Stimulated activated CD8-positive, alpha-beta memory T cell treated with anti-CD3 and anti-CD28 coated beads, Interleukin-7, amount 100 ng/mL, for 1 hour (primary cell): Measurements from ENCODE around the gene BOLA2B.
A peak's percentile ranks its signal among the peaks of the same experiment; 100 is the strongest.
"Not testable (repeated sequence)": the region's sequence is repeated elsewhere in the genome, so short reads cannot be mapped to it uniquely, and the experiment has no call there.

Experiments
- DNase-seq, 2 donors: peaks; one replicate each; pipeline ENCODE4 v3.0.0-alpha.2; 2020; ENCODE audit warnings: low read depth in 2 of 2

Gene BOLA2B

GRCh38 chr16:30184096-30184890 lies 9.2 kb downstream of the BOLA2B start:
- peak in 1 of 2 donors; percentile 53 for DNase-seq

GRCh38 chr16:30183233-30184095 lies 10.0 kb downstream of the BOLA2B start, which contains the start of gene CORO1A:
CORO1A (plus strand) TSS chr16:30183602; CDS start chr16:30185210, 1,608 bp downstream.
- DNase-seq: peak; percentile 64 to 67

- DNase-seq: no peak
These were observed 12.7 kb downstream of the BOLA2B start for GRCh38 chr16:30180741-30181140.

GRCh38 chr16:30179931-30180330 lies 13.5 kb downstream of the BOLA2B start:
- DNase-seq: no peak

- no peak for DNase-seq
These were observed 14.3 kb downstream of the BOLA2B start for GRCh38 chr16:30179195-30179594.

GRCh38 chr16:30176876-30177275 lies 16.6 kb downstream of the BOLA2B start:
- not testable (repeated sequence) for DNase-seq

GRCh38 chr16:30173054-30173453 lies 20.4 kb downstream of the BOLA2B start:
- no peak for DNase-seq

GRCh38 chr16:30170145-30170544 lies 23.3 kb downstream of the BOLA2B start:
- DNase-seq: not testable (repeated sequence)

GRCh38 chr16:30169416-30169815 lies 24.1 kb downstream of the BOLA2B start:
- DNase-seq: not testable (repeated sequence)

- not testable (repeated sequence) for DNase-seq
These were observed 24.7 kb downstream of the BOLA2B start for GRCh38 chr16:30168746-30169145.

- no peak for DNase-seq
These were observed 27.1 kb downstream of the BOLA2B start for GRCh38 chr16:30166202-30166902.

GRCh38 chr16:30163538-30163937 lies 29.9 kb downstream of the BOLA2B start:
- DNase-seq: no peak

- DNase-seq: no peak
These were observed 36.3 kb downstream of the BOLA2B start for GRCh38 chr16:30157214-30157613.

- DNase-seq: no peak
These were observed 38.3 kb downstream of the BOLA2B start for GRCh38 chr16:30155188-30155587.

- DNase-seq: no peak
These were observed 40.9 kb downstream of the BOLA2B start for GRCh38 chr16:30152517-30152916.

- DNase-seq: no peak
These were observed 42.4 kb downstream of the BOLA2B start for GRCh38 chr16:30151091-30151490.

GRCh38 chr16:30149250-30149930 lies 44.1 kb downstream of the BOLA2B start:
- DNase-seq: no peak

- DNase-seq: no peak
These were observed 45.5 kb downstream of the BOLA2B start for GRCh38 chr16:30147843-30148510.

GRCh38 chr16:30145657-30146056 lies 47.8 kb downstream of the BOLA2B start:
- no peak for DNase-seq

GRCh38 chr16:30144917-30145316 lies 48.5 kb downstream of the BOLA2B start:
- no peak for DNase-seq

GRCh38 chr16:30144017-30144416 lies 49.4 kb downstream of the BOLA2B start:
- DNase-seq: no peak
